Uterus (tissue), 4 donors: Measurements from ENCODE around the gene FSD2. TPM values are rescaled to one million over a fixed set of nuclear protein-coding genes. Genes with fewer than 3 reads are reported as not detected.

Experiments
- DNase-seq, 2 donors: peaks; one replicate each; pipeline ENCODE4 v3.0.0-alpha.2; 2019 to 2020
- H3K27ac ChIP-seq, 2 donors: fragments of 200-600 bp; sonication (generic); 1 replicate in 1 of 2; 2 replicates in 1 of 2; pipeline ENCODE4 v1.5.1; 2016 to 2018
- H3K27me3 ChIP-seq, 2 donors: fragments of 200-600 bp; sonication (generic); one replicate each; pipeline ENCODE4 v1.5.1; 2018 to 2019; ENCODE audit warnings: control low read depth in 1 of 2
- H3K36me3 ChIP-seq, 2 donors: fragments of 200-600 bp; sonication (generic); one replicate each; pipeline ENCODE4 v1.5.1; 2019; ENCODE audit warnings: control low read depth in 1 of 2
- H3K4me1 ChIP-seq, 2 donors: fragments of 200-600 bp; sonication (generic); one replicate each; pipeline ENCODE4 v1.5.1; 2018 to 2019; ENCODE audit warnings: control low read depth in 1 of 2
- H3K4me3 ChIP-seq, 2 donors: fragments of 200-600 bp; sonication (generic); 1 replicate in 1 of 2; 2 replicates in 1 of 2; pipeline ENCODE4 v1.5.1; 2018 to 2019; ENCODE audit warnings: mild to moderate bottlenecking in 1 of 2
- H3K9me3 ChIP-seq, 2 donors: fragments of 200-600 bp; sonication (generic); one replicate each; pipeline ENCODE4 v1.5.1; 2019; ENCODE audit warnings: control low read depth in 1 of 2
- POLR2A ChIP-seq, 2 donors: fragments of 450-650 bp; IDR thresholded peaks; one replicate each; pipeline ENCODE4 v1.6.1; 2016; ENCODE audit warnings: antibody characterized with exemption in 2 of 2, mild to moderate bottlenecking in 1 of 2, moderate library complexity in 1 of 2
- intact Hi-C: fragments of 100-400 bp; cut with DNase I; formaldehyde crosslinking; loops from one replicate; pipeline ENCODE4 v1.15.1; 2023; ENCODE audit warnings: low total_unique reads
- total RNA-seq, 4 donors: library from RNA; depleted of rRNA in 3 of 4; stranded (reverse); fragments of >200 nt in 3 of 4; gene quantifications; one replicate each; pipeline versions ENCODE4 v1.1.0 to v1.2.4, GENCODE V29; 2014 to 2023
- TF ChIP-seq, protein P1 (sequence below), 4 experiments: fragments of 200-600 bp in 2 of 4; fragments of 450-650 bp in 2 of 4; sonication (generic) in 2 of 4; IDR thresholded peaks; one replicate each; pipeline ENCODE4 v1.5.1; 2016 to 2019; ENCODE audit warnings: antibody characterized with exemption in 4 of 4, mild to moderate bottlenecking in 2 of 4, moderate library complexity in 1 of 4
- donor health status: DM: yes; HTN: yes; CAD: no.

The FSD2 gene
- total RNA-seq, 4 donors from 2014 or later, result not detected

DNA sequence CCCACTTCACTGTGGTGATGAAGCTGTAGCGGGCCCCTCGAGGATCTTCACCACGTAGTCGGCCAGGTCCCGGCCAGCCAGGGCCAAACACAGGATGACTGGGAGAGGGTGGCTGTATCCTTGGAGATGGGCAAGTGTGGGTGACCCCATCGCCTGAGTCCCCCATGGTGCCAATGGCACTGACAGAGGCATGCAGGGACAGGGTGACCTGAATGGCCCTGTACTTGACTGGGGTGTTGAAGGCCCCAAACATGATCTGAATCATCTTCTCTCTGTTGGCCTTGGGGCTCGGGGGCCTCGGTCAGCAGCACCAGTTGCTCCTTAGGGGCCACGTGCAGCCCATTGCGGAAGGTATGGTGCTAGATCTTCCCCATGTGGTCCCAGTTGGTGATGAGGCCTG is 79.1 kb downstream of the FSD2 start:
- TF ChIP-seq POLR2A (IDR thresholded peaks at IDR 0.05), result no peak
- TF ChIP-seq, protein P1, sequence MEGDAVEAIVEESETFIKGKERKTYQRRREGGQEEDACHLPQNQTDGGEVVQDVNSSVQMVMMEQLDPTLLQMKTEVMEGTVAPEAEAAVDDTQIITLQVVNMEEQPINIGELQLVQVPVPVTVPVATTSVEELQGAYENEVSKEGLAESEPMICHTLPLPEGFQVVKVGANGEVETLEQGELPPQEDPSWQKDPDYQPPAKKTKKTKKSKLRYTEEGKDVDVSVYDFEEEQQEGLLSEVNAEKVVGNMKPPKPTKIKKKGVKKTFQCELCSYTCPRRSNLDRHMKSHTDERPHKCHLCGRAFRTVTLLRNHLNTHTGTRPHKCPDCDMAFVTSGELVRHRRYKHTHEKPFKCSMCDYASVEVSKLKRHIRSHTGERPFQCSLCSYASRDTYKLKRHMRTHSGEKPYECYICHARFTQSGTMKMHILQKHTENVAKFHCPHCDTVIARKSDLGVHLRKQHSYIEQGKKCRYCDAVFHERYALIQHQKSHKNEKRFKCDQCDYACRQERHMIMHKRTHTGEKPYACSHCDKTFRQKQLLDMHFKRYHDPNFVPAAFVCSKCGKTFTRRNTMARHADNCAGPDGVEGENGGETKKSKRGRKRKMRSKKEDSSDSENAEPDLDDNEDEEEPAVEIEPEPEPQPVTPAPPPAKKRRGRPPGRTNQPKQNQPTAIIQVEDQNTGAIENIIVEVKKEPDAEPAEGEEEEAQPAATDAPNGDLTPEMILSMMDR (IDR thresholded peaks at IDR 0.05), result no peak
- Histone ChIP-seq H3K9me3 (no peaks in the 10 kb centered on the region), H3K36me3 (no peaks in the 10 kb centered on the region), H3K4me1 (no peaks in the 10 kb centered on the region), H3K27ac (no peak overlapping the region), H3K4me3 (no peak overlapping the region), H3K27me3 (no peaks in the 10 kb centered on the region)
- no peak for DNase-seq
- intact Hi-C loops, result no loop called here

DNA sequence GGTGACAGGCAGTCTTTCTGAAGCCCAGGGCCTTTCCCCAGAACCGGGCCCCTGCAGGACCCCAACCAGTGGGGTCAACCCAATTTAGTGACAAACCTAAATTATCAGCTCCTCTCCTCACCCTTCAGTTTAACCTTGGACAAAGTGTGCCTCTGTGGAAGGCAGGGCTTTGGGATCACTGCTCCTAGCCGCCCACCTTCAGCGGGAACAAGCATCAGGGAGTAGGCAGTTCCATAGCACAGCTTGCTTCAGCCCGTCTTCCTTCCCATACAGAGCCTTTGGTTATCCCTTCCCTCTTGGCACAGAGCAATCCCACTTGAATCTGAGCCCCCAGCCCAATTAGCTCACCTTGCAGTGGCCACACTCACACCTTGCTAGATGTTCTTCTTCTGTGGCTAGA is 90.9 kb downstream of the FSD2 start:
- H3K9me3 ChIP-seq, result no peaks in the 10 kb centered on the region
- no peaks in the 10 kb centered on the region for H3K27me3 ChIP-seq
- H3K27ac ChIP-seq, result no peak overlapping the region
- no peaks in the 10 kb centered on the region for H3K36me3 ChIP-seq
- no peak overlapping the region for H3K4me3 ChIP-seq
- H3K4me1 ChIP-seq, result peaks cover 0 to 2% of the 10 kb centered on the region in 2 donors
- intact Hi-C loops, result no loop called here
- TF ChIP-seq POLR2A (IDR thresholded peaks at IDR 0.05), result no peak
- TF ChIP-seq, protein P1 (IDR thresholded peaks at IDR 0.05), result no peak
- DNase-seq, result no peak

DNA sequence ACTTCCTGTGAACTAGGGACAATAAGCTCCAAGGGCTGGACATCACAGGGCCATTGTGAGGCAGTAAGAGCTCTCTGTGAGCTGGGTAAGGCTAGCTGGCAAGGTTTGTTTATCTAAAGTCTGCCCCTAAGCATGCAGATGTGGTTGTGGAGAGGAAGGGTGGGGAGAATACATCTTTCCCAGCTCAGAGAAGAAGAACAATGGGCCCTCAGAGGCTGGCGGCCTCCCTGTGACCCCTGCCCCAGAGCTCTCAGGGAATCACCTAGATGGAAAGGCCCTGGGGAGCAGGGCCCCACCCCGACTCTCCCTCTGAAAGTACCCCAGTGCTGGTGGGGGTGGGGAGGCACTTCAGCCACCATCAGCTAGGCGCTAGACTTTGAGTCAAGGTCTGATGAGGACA is 91.9 kb downstream of the FSD2 start:
- DNase-seq, result no peak
- H3K4me3 ChIP-seq, result no peak overlapping the region
- intact Hi-C loops, result no loop called here
- TF ChIP-seq POLR2A (IDR thresholded peaks at IDR 0.05), result no peak
- TF ChIP-seq, protein P1 (IDR thresholded peaks at IDR 0.05), result no peak
- H3K27ac ChIP-seq, result no peak overlapping the region
- H3K9me3 ChIP-seq, result no peaks in the 10 kb centered on the region
- H3K4me1 ChIP-seq, result peaks cover 0 to 5% of the 10 kb centered on the region in 2 donors
- H3K27me3 ChIP-seq, result no peaks in the 10 kb centered on the region
- no peaks in the 10 kb centered on the region for H3K36me3 ChIP-seq

DNA sequence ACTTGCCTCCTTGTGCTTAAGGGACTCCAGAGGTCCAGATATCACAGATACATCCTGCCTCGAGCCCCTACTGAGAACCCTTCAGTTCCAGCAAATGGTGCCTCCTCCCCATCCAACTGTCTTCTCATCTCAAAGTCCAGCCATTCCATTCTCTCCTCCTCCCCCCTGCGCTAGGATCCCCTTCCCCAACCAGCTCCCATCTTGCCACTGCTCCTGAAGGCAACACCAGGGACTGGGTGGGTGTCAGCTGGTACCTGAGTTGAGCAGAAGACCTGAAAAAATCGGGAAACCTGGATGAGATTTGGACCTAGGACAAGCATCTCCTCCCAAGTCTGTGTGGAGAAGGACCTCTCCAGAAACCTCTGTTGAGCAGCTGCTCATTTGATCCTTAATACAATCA is 93.8 kb downstream of the FSD2 start:
- no peak for TF ChIP-seq POLR2A (IDR thresholded peaks at IDR 0.05)
- TF ChIP-seq, protein P1 (IDR thresholded peaks at IDR 0.05), result no peak
- intact Hi-C loops, result no loop called here
- no peak overlapping the region for H3K4me3 ChIP-seq
- no peaks in the 10 kb centered on the region for H3K36me3 ChIP-seq
- H3K27me3 ChIP-seq, result no peaks in the 10 kb centered on the region
- peaks cover 0 to 6% of the 10 kb centered on the region in 2 donors for H3K4me1 ChIP-seq
- H3K27ac ChIP-seq, result no peak overlapping the region
- DNase-seq, result no peak
- H3K9me3 ChIP-seq, result no peaks in the 10 kb centered on the region

DNA sequence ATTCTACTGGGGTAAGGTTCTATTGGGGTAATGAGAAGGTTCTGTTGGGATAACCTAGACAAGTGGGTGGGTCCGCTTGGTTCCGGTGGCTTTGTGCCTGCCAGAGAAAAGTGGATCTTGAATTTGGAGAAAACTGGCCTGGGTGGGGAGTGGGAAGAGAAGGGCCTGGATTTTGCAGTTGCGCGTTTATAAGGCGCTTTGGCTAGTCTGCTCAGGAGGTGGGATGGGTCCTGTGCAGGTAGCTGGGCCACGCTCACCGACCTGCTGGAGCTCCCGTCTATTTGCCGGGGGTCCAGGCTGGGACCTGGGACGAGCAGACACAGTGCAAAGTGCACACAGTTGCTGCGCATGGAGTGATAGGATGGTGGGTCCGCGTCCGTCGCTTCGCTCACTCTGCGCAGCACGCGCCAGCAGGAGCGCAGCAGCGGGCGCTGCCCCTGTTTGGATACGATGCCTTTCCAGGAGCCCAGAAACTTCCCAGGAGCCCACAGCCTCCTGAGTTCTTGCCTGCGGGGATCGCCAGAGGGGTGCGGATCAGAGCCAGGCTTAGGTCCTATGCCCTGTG is 94.9 kb downstream of the FSD2 start:
- Histone ChIP-seq H3K27me3 (no peaks in the 10 kb centered on the region), H3K27ac (no peak overlapping the region), H3K36me3 (no peaks in the 10 kb centered on the region), H3K9me3 (no peaks in the 10 kb centered on the region), H3K4me1 (peaks cover 0 to 6% of the 10 kb centered on the region in 2 donors), H3K4me3 (no peak overlapping the region)
- TF ChIP-seq, protein P1 (IDR thresholded peaks at IDR 0.05), result no peak
- no peak for TF ChIP-seq POLR2A (IDR thresholded peaks at IDR 0.05)
- no peak for DNase-seq
- intact Hi-C loops, result no loop called here
